Measurements from ENCODE around the gene KRT80. TPM values are rescaled to one million over a fixed set of nuclear protein-coding genes. Genes with fewer than 3 reads are reported as not detected.
A peak's percentile ranks its signal among the peaks of the same experiment; 100 is the strongest.

The KRT80 gene
- total RNA-seq, 1 donor from 2014 or later: not detected

DNA sequence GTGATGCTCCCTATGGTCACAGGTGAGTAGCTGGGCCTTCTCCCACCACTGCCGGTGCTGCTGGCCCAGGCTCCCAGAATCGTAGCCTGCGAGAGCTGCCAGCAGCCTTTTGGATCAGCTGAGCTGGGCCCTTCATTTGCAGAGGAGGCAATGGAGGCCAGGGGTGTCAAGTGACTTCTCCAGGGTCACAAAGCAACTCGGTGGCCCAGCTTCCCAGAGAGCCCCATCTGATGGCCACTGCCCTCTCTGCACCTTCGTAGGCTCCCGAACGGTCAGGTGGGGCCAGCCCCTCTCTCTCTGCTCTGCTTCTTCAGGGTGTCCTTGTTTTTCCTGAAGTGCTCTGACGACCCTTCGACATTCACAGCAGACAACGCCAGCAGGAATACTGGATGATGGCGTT is 4.6 kb downstream of the KRT80 start:
- DNase-seq (no peak), ATAC-seq (ENCODE audit: poor library complexity) (no peak)
- intact Hi-C loops (cut with DNase I): no loop called here

DNA sequence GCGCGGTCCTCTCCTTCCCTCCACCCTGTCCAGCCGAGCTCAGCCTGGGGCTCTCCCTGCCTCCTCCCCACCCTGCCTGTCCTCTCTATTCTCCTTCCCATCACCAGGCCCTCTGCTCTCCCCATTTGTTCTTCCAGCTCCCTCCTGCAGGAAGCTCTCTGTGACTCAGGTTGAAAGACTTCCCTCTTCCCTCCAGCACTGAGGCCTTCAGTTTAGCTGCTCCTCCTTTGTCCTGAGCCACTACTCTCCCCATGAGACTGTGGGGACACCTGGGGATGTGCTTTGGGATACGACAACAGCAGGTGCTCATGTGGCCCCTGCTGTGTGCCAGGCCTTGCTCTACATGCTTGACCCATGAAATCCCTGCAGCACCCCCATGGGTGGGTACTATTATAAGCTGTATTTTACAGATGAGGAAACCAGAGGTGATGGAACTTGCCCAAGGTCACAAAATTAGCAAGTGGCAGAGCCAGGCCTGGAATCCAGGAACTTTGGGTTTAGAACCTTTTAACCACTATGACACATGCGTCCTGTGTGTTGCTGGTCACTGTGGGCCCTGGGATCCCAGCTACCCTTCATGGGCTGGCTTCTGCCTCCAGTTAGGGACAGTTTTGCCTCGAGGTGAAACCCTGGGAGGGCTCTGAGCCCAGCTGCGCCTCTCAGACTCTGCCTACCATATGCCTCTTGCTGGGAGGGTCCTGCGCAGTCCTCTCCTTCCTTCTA is 5.5 kb downstream of the KRT80 start:
- ATAC-seq (ENCODE audit: poor library complexity): no peak

DNA sequence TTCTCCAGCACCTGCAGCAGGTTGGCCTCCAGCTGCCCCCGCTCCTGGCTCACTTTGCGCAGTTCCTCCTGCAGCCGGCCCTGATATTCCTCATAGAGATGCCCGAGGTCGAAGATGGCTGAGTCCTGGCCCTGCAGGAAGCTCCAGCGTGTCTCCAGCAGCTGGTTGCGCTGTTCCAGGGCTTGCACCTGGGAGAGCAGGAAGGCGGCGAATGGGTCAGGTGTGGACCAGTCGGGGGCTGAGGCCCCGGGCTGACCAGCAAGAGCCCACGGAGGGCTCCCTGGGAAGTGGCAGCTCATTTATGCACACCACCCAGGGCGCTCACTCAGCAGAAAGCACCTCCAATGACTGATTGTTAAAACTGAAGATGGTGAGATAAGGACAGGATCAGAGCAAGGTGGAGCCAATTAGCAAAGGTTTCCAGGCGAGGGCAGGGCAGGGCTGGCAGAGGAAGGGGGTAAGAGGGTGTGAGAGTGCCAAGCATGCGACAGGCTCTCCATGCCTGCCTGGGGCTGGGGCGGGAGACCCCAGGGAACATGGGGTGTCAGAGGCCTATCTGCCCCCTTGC is 6.3 kb downstream of the KRT80 start:
- DNase-seq (no peak), ATAC-seq (ENCODE audit: poor library complexity) (no peak)
- intact Hi-C loops (cut with DNase I): no loop called here

More for the DNA sequence above, 5.5 kb downstream of the KRT80 start:
- DNase-seq: no peak
- intact Hi-C loops (cut with DNase I): no loop called here

DNA sequence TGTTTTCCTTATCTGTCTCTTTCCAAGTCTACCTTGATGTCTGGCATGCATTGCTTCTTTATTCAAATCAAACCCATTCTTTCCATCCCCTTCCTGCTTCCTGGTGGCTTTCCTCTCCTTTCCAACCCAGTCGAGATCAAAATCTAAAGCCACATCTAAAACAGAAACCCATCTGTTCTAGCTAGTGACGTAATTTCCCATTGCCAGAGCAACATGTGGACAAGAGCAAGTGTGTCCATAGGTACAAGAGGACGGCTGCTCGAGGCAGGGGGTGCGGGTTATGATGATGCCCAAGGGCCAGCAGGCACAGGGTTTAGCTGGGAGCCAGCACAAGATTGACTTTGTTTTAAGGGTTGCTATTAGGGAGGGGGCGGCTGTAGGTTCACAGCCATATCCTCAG is 7.0 kb downstream of the KRT80 start:
- ATAC-seq (ENCODE audit: poor library complexity) (no peak), DNase-seq (no peak)
- intact Hi-C loops (cut with DNase I): no loop called here

DNA sequence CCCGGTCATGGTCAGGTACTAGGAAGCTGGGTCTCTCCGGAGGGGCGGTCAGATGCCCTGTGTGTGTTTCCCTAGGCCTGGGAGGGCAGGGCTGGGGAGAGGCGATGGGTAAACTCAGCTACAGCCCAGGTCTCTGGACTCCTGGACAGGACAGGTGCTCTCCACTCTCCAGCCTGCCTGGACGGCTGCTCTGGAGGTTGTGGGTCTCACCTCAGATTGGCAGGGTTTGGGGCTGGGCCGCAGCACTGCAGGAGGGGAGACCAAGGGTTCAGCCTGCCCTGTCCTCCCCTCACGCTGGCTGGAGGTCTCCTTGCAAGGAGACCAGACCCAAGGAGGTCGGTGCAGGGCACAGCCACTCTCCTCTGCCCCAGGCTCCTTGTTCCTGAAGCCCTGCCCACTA is 7.8 kb downstream of the KRT80 start:
- intact Hi-C loops (cut with DNase I): no loop called here
- DNase-seq (no peak), ATAC-seq (ENCODE audit: poor library complexity) (no peak)

DNA sequence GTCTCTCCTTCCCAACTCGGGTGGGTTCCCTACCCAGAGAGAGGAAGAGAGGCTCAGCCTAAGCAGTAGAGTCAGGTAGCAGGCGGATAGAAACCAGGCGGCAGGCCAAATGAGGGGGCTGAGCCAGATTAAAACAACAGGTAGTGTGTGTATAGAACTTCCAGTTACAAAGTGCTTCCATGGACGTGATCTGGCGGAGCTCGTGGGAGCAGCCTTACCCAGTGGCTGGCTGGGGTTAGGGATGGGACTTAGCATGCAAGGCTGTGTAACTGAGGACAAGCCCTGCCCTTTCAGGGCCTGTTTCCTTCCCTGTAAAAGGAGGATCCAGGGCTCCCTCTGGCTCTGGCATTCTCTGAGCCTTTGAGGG is 8.3 kb downstream of the KRT80 start:
- no peak for ATAC-seq (ENCODE audit: poor library complexity)

DNA sequence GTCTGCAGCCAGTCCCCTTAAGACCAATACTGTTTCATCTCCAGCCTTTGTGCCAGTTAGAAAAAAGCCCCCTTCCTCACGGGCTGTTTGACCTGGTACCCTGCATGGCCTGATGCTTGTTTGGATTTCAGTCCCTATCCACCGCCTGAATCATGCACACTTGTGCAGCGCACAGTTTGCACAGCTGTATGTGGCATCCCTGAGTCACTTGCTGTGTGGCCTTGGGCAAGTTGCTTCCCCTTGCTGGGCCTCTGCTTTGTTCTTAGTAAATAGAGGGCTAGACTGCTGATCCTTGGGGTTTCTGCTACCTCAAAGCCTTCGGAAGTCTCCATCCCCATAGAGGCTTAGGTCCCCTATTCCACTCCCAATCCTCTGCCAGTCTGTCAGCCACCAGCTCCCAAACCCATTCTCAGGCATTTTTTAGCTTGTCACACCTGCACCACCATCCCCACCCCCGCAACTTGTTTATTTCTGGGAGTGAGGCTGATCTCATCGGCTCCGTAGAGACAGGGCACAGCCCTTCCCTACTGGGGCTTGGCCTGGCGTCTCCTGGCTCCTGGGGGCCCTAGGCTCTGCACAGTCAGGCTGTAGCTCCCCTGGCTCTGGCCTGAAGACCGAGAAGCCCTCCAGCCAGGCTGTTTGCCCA is 8.8 kb downstream of the KRT80 start:
- intact Hi-C loops (cut with DNase I): no loop called here
- DNase-seq: no peak
- ATAC-seq (ENCODE audit: poor library complexity): no peak

More for the DNA sequence above, 8.3 kb downstream of the KRT80 start:
- intact Hi-C loops (cut with DNase I): no loop called here
- no peak for DNase-seq

DNA sequence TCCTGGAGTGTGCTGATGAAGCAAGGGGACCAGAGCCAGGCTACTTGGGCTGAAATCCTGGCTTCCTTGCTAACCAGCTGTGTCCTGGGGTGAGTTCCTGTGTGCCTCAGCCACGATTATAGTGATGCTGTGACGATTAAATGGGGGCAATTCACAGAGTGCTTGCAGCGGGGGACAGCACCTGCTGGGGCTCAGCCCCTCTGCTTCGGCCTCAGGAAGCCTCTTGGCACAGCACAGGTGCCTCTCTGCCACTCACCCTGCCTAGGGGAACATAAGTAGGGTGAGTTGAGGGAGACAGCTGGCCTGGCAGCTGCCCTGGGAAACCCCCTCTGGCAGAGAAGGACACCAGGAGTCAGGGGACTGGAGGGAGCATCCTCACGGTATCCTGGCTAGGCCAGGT is 9.4 kb downstream of the KRT80 start:
- no peak for DNase-seq
- intact Hi-C loops (cut with DNase I): no loop called here
- no peak for ATAC-seq (ENCODE audit: poor library complexity)

DNA sequence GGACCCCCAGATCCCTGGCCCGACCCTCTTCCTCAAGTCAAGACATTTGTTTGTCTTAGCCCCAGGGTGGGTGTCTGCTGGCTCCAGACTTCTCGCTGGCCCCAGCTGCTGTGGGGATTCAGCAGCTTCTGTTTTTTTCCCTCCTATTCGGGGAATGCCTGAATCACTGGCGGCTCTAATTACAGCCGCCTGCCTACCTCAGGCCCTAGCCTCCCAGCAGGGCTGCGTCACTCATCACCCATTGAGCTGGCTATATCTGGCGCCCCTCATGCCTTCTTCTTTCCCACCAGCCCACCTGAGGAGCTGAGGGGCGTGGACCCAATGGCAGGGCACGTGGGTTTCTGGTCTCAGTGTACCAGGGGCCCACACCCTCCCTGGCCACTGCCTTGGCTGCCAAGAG is 10.1 kb downstream of the KRT80 start:
- intact Hi-C loops (cut with DNase I): no loop called here
- DNase-seq (no peak), ATAC-seq (ENCODE audit: poor library complexity) (no peak)

DNA sequence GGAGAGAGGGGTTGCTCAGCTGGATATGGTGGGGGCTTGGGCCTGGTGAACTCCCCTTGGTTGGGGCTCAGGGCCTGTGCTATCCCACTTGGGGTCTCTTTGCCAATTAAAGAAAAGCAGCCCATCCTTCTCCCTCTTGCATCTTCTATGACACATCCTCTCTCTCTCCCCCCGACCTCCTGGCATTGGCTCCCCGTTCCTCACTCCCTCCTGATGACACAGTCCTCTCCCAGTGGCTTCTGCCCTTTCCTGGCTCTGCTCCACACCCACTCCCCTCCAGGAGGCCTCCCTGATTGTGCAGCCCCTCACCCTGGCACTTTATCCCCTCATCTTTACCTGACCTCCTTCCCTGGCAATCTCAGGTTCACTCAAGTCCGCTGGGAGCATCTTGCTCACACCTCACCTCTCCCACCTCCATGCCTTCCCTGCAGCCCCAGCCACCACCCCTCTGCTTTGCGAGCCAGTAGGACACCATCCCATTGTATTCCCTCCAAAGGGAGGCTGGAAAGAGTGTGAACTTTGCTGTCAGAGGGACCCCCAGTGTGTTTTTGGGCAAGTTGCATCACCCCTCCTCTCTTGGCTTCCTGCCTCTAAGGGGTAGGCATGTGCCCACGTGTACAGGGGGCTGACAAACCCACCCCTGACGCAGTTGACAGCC is 10.7 kb downstream of the KRT80 start:
- intact Hi-C loops (cut with DNase I): no loop called here
- ATAC-seq (ENCODE audit: poor library complexity) (no peak), DNase-seq (no peak)

DNA sequence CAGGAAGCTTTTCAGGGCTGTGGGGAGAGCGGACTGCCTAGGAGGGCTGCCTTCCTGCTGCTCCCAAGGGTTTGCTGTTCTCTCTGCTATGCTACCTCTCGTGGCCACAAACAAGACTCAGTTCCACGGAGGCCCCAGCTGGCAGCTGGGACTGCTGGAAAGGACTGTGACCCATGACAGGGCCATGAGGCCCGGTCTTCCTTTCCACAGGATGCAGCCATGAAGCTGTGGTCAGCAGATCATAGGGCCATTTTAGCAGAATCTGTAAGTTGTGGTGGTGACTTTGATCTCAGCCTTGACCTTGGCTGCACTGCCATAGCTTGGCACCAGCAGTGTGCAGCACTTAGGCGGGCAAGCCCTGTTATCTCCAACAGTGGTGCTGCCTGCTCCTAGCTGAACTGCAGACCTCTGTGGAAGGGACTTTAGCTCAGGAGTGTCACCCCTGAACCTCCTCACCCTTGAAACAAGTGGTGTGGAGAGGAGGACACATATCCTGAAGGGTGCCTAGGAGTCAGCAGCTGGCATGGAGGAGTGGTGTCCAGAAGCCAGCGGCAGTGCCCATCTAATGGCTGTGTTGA is 12.3 kb downstream of the KRT80 start:
- DNase-seq (no peak), ATAC-seq (ENCODE audit: poor library complexity) (peak; percentile 89)
- intact Hi-C loops (cut with DNase I): no loop called here

DNA sequence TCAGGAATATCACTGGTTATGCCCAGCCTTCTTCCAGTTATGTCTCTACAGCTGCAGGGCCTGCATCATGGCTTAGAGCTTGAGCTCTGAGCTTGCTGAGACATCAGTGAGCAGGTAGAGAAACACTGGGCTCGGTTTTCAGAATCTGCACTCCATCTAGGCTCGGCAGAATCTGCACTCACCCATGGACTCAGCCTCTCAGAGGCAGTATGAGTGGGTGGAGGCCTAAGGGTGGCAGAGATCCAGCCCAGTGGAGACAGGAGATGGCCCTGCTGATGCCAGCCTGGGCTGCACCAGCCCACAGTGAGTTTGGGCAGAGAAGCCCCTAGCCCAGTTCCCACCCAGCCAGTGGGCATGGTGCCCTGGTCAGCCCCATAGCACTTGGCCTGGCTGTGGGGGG is 12.8 kb downstream of the KRT80 start:
- DNase-seq (no peak), ATAC-seq (ENCODE audit: poor library complexity) (peak; percentile 35)
- intact Hi-C loops (cut with DNase I): no loop called here

DNA sequence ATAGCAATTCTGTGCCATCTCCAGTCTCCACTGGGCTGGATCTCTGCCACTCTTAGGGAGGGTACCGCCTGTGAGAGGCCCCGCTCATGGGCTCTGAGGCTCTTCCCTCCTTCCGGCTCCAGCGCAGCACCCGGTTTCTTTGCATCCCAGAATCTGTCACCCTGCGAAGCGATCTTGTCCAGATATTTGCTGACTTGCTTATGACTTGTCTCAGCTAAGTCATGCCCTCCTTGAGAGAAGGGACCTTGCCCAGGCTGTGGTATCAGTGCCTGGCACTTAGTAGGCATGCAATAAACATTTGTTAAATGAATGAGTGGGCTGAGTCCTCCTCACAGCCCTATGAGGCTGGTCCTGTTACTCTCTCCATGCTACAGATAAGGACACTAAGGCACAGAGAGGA is 13.4 kb downstream of the KRT80 start:
- intact Hi-C loops (cut with DNase I): no loop called here
- ATAC-seq (ENCODE audit: poor library complexity) (no peak), DNase-seq (no peak)

DNA sequence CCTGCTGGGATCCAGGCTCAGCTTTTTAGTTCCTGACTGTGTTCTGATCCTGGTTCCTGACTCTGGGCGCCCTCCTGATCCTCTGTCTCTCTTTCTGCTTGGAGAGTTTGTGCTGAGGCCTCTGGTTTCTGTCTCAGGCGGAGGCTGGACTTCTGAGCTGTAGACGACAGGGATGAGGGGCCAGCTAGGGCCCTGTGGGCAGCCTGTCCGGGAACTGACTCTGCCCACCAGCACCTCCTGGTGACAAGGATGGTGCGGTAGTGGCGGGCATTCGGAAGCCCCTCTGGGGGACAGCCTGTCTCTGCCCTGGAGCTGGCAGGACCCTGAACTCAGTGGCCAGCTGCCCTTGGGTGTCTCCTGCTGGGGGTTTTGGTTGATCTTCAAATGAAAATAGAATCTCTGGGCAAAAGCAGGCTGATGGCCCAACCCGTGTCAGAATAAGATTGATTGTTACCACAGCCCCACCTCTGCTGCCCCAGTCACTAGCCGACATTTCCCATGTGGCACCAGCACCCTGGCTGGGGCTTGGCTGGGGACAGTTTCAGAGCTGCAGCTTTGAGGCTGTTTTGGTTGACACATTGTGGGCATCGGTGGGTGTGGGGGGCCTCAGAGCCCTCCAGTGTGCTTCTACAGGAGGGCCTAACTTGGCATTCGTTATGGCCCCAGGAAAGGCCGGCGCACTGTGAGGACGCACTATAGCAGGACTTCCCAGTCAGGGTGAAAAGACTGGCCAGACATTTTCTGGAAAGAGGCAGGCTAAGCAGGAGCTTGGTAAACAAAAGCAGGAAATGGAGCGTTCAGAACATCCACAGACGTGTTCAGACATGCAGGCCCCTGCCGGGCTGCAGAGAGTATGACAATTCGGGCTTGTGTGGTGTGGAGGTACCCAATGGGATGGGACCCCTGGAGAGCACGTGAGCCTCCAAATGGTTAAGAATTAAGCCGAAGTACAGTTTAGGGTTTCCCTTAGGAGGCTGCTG is 16.2 kb downstream of the KRT80 start:
- intact Hi-C loops (cut with DNase I): no loop called here
- ATAC-seq (ENCODE audit: poor library complexity) (no peak), DNase-seq (no peak)

DNA sequence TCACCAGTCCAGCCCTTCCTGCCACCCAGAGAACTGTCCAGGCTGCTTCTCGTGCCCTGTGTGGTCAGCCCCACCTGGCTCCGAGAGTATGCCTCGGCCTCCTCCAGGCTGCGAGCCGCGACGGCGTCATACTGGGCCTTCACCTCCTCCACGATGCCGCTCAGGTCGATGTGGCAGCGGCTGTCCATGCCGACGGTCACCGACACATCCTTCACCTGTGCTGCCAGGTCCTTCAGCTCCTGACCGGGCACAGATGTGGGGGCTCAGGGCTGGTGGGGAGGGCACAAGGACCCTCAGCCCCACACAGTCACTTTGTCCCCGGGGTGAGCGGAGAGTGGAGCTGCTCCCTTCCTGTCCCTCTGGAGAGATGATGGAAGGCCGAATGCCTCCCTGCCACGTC is 18.3 kb downstream of the KRT80 start:
- ATAC-seq (ENCODE audit: poor library complexity) (no peak), DNase-seq (no peak)
- intact Hi-C loops (cut with DNase I): no loop called here

DNA sequence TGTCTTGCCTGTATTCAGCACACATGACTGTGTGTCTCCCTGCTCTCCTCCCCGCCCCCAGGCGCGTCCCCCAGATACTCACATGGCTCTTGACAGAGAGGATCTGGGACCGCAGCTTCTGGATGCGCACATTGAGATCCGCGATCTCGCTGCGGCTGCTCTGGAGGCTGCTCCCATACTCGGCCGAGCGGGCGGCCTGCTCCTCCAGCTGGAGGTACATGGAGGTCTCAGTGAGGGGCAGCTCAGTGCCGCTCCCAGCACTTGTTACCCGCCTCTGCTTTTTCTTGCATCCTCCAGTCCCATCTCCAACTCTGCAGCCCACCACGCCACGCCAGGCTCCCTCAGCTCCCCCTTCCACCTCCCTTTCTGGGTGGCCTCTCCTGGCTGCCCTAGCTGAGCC is 18.9 kb downstream of the KRT80 start:
- ATAC-seq (ENCODE audit: poor library complexity): no peak
- intact Hi-C loops (cut with DNase I): no loop called here
- DNase-seq: no peak

DNA sequence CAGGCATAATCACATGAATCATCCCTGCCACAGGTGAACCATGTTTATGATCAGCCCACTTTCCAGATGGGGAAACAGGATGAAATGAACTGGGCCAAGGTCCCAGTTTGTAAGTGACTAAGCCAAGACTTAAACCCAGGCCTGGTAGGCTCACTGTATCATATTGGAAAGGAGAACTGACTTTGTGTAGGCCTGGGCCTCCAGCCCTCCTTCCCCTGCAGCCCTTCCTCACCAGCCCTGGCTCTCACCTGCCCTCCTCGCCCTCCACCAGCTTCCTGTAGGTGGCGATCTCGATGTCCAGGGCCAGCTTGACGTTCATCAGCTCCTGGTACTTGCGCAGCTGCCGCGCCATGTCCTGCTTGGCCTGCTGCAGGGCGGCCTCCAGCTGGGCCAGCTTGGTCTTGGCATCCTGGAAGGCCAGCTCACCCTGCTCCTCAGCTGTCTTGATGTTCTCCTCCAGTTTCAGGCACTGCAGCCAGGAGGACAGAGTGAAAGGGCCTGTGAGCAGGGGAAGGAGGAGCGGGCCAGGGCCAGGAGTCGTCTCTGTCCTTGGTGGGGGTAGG is 19.8 kb downstream of the KRT80 start:
- intact Hi-C loops (cut with DNase I): no loop called here
- ATAC-seq (ENCODE audit: poor library complexity): no peak
- no peak for DNase-seq

DNA sequence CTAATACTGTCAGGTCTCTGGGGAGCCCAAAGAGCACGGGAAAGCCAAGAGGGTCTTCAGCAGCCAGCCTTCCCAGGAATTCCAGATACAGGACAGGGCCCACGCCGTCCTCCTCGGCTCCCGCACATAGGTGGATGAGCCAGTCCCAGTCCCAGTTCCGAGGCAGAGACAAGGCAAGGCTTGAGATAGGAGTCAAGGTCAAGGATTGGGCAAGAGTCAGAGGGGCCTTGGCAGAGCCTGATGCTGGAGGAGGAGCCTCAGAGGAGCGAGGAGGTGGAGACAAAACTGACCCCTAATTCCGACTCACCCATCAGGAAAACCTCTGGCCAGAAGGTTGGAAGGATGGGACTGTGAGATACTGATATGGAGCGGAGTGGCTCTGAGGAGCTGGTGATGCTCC is 21.0 kb downstream of the KRT80 start:
- no peak for DNase-seq
- intact Hi-C loops (cut with DNase I): no loop called here
- no peak for ATAC-seq (ENCODE audit: poor library complexity)
